CD8-positive, alpha-beta memory T cell (primary cell): ENCODE data around the gene UPK3BL2. TPM values are rescaled to one million over a fixed set of nuclear protein-coding genes. Genes with fewer than 3 reads are reported as not detected.
A peak's percentile ranks its signal among the peaks of the same experiment; 100 is the strongest.
"Not testable (repeated sequence)": the region's sequence is repeated elsewhere in the genome, so short reads cannot be mapped to it uniquely, and the experiment has no call there.

ENCODE experiments used
- CTCF ChIA-PET: fragments of 350-600 bp; sonication (Branson Sonifier 250); formaldehyde crosslinking; loops from one replicate; lab custom pipeline; 2021; ENCODE audit warnings: antibody characterized with exemption; lab: Charles Lee
- POLR2A ChIA-PET: fragments of 350-600 bp; sonication (Branson Sonifier 250); formaldehyde crosslinking; loops from one replicate; lab custom pipeline; 2021; ENCODE audit warnings: antibody characterized with exemption; lab: Charles Lee
- DNase-seq, 5 donors: peaks; one replicate each; pipeline versions ENCODE4 v3.0.0 to v3.0.0-alpha.2; 2020 to 2022; ENCODE audit warnings: mixed read lengths in 1 of 5
- H3K27ac ChIP-seq: one replicate; pipeline ENCODE4 v1.7.0; 2013; ENCODE audit warnings: low read depth, mild to moderate bottlenecking, low read length, moderate library complexity
- H3K27me3 ChIP-seq: 2 replicates; pipeline ENCODE4 v1.7.0; 2013; ENCODE audit warnings: low read length, mild to moderate bottlenecking; ENCODE audit not compliant: insufficient read depth, poor library complexity, severe bottlenecking
- H3K36me3 ChIP-seq: 2 replicates; pipeline ENCODE4 v1.7.0; 2013; ENCODE audit warnings: mild to moderate bottlenecking, low read length, moderate library complexity; ENCODE audit not compliant: insufficient read depth
- H3K4me1 ChIP-seq: 2 replicates; pipeline ENCODE4 v1.7.0; 2013; ENCODE audit warnings: mild to moderate bottlenecking, low read length, moderate library complexity; ENCODE audit not compliant: insufficient read depth
- H3K4me3 ChIP-seq: 2 replicates; pipeline ENCODE4 v1.7.0; 2013; ENCODE audit warnings: mild to moderate bottlenecking, low read length
- H3K9me3 ChIP-seq: 2 replicates; pipeline ENCODE4 v1.7.0; 2013; ENCODE audit warnings: mild to moderate bottlenecking, low read length
- H3K27ac Mint-ChIP-seq, 8 donors: one replicate each; pipeline ENCODE4 v1.8.0; 2020 to 2021; ENCODE audit warnings: mixed read lengths in 8 of 8, mild to moderate bottlenecking in 6 of 8, inconsistent platforms in 3 of 8, moderate library complexity in 3 of 8
- H3K27me3 Mint-ChIP-seq, 2 donors: one replicate each; pipeline ENCODE4 v1.8.0; 2020 to 2021; ENCODE audit warnings: mixed read lengths in 2 of 2, mild to moderate bottlenecking in 1 of 2, moderate library complexity in 1 of 2
- H3K36me3 Mint-ChIP-seq, 3 donors: one replicate each; pipeline ENCODE4 v1.8.0; 2020 to 2021; ENCODE audit warnings: mixed read lengths in 3 of 3, inconsistent platforms in 1 of 3, mild to moderate bottlenecking in 1 of 3
- H3K4me1 Mint-ChIP-seq, 3 donors: one replicate each; pipeline ENCODE4 v1.8.0; 2020 to 2021; ENCODE audit warnings: mixed read lengths in 3 of 3, inconsistent platforms in 1 of 3, mild to moderate bottlenecking in 1 of 3
- H3K4me3 Mint-ChIP-seq, 7 donors: one replicate each; pipeline ENCODE4 v1.8.0; 2020 to 2021; ENCODE audit warnings: mixed read lengths in 7 of 7, mild to moderate bottlenecking in 6 of 7, moderate library complexity in 4 of 7, inconsistent platforms in 2 of 7
- H3K9me3 Mint-ChIP-seq, 5 donors: one replicate each; pipeline ENCODE4 v1.8.0; 2020 to 2022; ENCODE audit warnings: mixed read lengths in 5 of 5, mild to moderate bottlenecking in 3 of 5, moderate library complexity in 2 of 5, inconsistent platforms in 1 of 5
- polyA plus RNA-seq: library from polyadenylated mRNA; unstranded; fragments of 300-500 nt; fragmentation: Illumina TruSeq; gene quantifications from one replicate; pipeline ENCODE4 v1.2.3, GENCODE V29; 2021
- total RNA-seq, 2 experiments: library from RNA; stranded (reverse); gene quantifications; one replicate each; pipeline ENCODE4 v1.2.3, GENCODE V29; 2021

Gene UPK3BL2
- total and polyA plus RNA-seq, 3 experiments from 2014 or later = 2.7 to 7.7 (median 7.4) TPM

GRCh38 chr7:102507410-102508088 lies 35.9 kb downstream of the UPK3BL2 start:
- POLR2A ChIA-PET, H3K36me3 ChIP-seq, H3K27me3 Mint-ChIP-seq, H3K36me3 Mint-ChIP-seq, H3K9me3 ChIP-seq, H3K4me1 Mint-ChIP-seq, DNase-seq, H3K27ac Mint-ChIP-seq, H3K4me1 ChIP-seq, H3K9me3 Mint-ChIP-seq, H3K27ac ChIP-seq, H3K27me3 ChIP-seq, H3K4me3 Mint-ChIP-seq, H3K4me3 ChIP-seq, CTCF ChIA-PET: not testable (repeated sequence)

DNA sequence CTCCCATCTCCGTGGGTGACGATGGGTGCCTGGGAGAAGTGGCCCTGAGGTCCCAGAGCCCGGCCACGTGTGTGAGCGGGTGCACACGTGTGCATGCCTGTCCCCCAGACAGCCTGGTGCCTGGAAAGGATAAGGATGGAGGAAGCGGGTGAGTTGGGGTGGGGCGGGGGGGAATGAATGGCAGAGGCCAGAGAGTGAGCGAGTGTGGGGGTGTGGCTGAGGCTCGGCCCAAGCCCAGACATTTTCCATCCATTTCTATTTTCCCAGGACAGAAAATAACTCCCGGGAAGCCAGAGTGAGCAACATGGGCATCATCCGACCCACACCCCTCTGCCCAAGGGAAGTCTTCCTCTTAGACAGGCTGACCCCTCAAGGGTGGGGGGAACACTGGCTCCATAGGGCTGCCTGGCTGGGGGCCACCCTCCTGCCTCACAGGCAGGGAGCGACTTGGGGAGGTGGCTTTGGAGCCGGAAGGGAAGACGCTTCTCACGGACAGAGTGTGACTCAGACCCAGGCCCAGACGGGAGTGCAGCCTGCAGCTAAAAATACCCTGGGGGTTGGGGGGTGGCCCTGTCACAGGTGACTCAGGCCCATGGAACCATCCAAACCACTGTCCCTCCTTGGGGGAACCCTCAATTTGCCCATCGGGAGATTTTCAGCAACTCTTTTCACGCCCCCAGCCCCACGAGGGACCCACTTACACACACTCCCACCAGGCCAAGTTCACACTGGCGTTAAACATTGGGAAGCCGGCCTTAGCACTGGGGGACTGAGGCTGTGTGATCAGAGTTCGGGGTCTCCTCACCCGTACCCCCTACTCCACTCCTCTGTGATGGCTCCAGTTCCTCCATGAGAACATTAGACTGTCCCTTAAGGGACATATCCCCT lies 38.0 kb downstream of the UPK3BL2 start:
- H3K36me3 ChIP-seq, H3K4me1 ChIP-seq, H3K4me1 Mint-ChIP-seq, H3K9me3 Mint-ChIP-seq, H3K9me3 ChIP-seq, H3K27me3 ChIP-seq, CTCF ChIA-PET, H3K4me3 Mint-ChIP-seq, H3K4me3 ChIP-seq, H3K27me3 Mint-ChIP-seq, POLR2A ChIA-PET, H3K27ac Mint-ChIP-seq, H3K36me3 Mint-ChIP-seq, H3K27ac ChIP-seq: not testable (repeated sequence)
- peak in 1 of 5 donors; percentile 21 for DNase-seq

GRCh38 chr7:102503141-102503540 lies 40.4 kb downstream of the UPK3BL2 start:
- H3K36me3 Mint-ChIP-seq, H3K27ac ChIP-seq, H3K36me3 ChIP-seq, POLR2A ChIA-PET, CTCF ChIA-PET, H3K27ac Mint-ChIP-seq, H3K9me3 Mint-ChIP-seq, H3K4me3 Mint-ChIP-seq, H3K27me3 ChIP-seq, H3K9me3 ChIP-seq, H3K4me1 ChIP-seq, H3K27me3 Mint-ChIP-seq, DNase-seq, H3K4me3 ChIP-seq, H3K4me1 Mint-ChIP-seq: not testable (repeated sequence)

- H3K4me1 Mint-ChIP-seq, CTCF ChIA-PET, H3K27me3 ChIP-seq, H3K4me3 ChIP-seq, H3K4me1 ChIP-seq, H3K27me3 Mint-ChIP-seq, H3K9me3 ChIP-seq, H3K9me3 Mint-ChIP-seq, H3K36me3 ChIP-seq, H3K27ac Mint-ChIP-seq, H3K27ac ChIP-seq, H3K36me3 Mint-ChIP-seq, POLR2A ChIA-PET, DNase-seq, H3K4me3 Mint-ChIP-seq: not testable (repeated sequence)
Measured at GRCh38 chr7:102498321-102498720, 45.2 kb downstream of the UPK3BL2 start.

DNA sequence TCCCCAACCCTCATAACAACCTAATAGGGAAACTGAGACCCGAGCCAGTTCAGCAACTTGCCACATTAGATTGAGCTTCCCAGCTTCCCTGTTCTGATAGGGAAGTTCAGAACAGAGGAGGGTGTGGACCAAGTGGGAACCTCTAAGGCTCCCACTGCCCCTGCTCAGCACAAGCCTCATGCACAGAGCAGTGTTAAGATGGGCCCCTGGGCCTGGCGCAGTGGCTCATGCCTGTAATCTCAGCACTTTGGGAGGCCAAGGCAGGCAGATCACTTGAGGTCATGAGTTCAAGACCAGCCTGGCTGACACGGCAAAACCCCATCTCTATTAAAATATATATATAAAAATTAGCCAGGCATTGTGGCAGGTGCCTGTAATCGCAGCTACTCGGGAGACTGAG lies 46.2 kb downstream of the UPK3BL2 start:
- CTCF ChIA-PET, H3K27me3 ChIP-seq, DNase-seq, H3K4me3 Mint-ChIP-seq, H3K27ac ChIP-seq, POLR2A ChIA-PET, H3K9me3 Mint-ChIP-seq, H3K36me3 ChIP-seq, H3K36me3 Mint-ChIP-seq, H3K4me1 ChIP-seq, H3K4me3 ChIP-seq, H3K27ac Mint-ChIP-seq, H3K9me3 ChIP-seq, H3K27me3 Mint-ChIP-seq, H3K4me1 Mint-ChIP-seq: not testable (repeated sequence)

DNA sequence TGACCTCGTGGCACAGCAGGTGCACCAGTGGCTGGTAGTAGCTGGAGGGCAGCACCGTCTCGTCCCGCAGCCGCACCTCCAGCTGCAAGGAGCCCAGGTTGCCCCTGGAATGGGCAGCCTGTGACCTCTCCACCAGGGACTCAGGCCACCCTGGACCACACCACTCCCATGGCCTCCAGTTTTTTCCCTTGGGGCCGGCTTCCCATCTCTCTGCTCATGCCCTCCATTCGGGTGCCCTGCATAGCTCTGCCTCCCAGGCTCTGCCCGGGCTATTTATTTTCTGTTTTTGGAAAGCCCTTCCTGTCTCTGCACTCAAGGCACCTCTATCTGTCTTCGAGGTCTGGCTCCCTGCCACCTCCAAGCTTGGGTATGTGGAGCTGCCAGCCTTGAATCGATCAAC lies 46.6 kb downstream of the UPK3BL2 start:
- POLR2A ChIA-PET = not testable (repeated sequence)

DNA sequence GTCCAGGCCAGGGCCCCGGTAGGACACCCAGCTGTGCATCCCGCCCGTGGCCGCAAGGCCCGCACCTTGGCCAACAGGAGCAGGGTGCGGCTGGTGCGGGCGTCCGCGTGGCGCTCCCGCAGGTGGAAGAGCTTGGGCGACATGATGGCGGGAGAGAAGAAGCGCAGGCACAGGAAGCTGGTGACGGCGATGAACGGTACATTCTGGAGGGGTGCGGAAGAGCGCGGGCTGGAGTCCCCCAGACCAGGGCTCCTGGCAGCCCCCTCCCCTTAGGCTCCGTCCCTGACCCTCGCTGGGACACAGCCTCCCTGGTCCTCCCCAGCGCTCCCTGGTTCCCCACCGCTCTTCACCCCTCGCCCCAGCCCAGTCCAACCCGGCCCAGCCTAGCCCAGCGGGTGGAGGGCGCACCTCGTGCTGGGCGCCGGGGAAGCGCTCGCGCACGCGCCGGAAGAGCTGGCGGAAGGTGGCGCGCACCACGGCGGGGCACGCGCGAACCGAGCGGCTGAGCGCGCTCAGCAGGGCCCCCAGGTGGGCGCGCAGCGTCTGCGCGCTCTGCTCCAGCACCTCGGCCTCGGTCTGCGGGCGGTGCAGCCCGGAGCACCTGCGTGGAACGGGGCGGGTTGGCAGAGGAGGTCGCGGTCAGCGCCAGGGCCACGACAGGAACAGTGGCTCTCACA lies 48.9 kb downstream of the UPK3BL2 start:
- CTCF ChIA-PET, H3K27me3 ChIP-seq, H3K27ac Mint-ChIP-seq, H3K4me1 Mint-ChIP-seq, DNase-seq, H3K9me3 ChIP-seq, POLR2A ChIA-PET, H3K4me3 ChIP-seq, H3K36me3 ChIP-seq, H3K27me3 Mint-ChIP-seq, H3K4me3 Mint-ChIP-seq, H3K9me3 Mint-ChIP-seq, H3K36me3 Mint-ChIP-seq, H3K27ac ChIP-seq, H3K4me1 ChIP-seq: not testable (repeated sequence)

More for the DNA sequence above, 46.6 kb downstream of the UPK3BL2 start:
- H3K27ac Mint-ChIP-seq, H3K4me1 Mint-ChIP-seq, H3K36me3 ChIP-seq, H3K4me3 ChIP-seq, CTCF ChIA-PET, H3K27me3 ChIP-seq, H3K27me3 Mint-ChIP-seq, DNase-seq, H3K36me3 Mint-ChIP-seq, H3K4me3 Mint-ChIP-seq, H3K9me3 Mint-ChIP-seq, H3K9me3 ChIP-seq, H3K4me1 ChIP-seq, H3K27ac ChIP-seq: not testable (repeated sequence)

DNA sequence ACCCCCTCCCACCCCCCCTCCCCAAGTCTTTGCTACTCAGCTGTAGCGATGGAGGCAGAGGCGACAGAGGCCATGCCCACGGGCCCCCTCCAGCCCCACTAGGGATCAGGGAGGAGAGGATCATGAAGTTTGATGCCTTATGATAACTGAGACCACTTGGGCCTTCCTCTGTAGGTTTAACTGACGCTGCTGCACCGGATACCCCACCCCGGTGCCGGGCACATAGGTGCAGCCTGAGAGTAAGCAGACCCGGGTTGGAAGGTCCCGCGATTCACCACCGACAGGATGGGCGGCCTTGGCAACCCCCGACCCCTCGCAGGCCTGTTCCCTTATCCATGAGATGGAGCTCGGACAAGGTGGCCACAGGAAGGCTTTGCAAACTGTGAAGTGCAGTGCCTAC lies 49.5 kb downstream of the UPK3BL2 start:
- peak in 1 of 5 donors; percentile 43 for DNase-seq
- H3K4me1 Mint-ChIP-seq, H3K27ac Mint-ChIP-seq, H3K27me3 ChIP-seq, H3K4me1 ChIP-seq, H3K9me3 Mint-ChIP-seq, POLR2A ChIA-PET, CTCF ChIA-PET, H3K9me3 ChIP-seq, H3K27ac ChIP-seq, H3K4me3 ChIP-seq, H3K36me3 Mint-ChIP-seq, H3K27me3 Mint-ChIP-seq, H3K36me3 ChIP-seq: not testable (repeated sequence)
- H3K4me3 Mint-ChIP-seq = peak overlapping the region in 1 of 7 donors; percentile 29
